ENCODE results near the gene POPDC3.
"Not testable (repeated sequence)": the region's sequence is repeated elsewhere in the genome, so short reads cannot be mapped to it uniquely, and the experiment has no call there.

POPDC3 gene

DNA sequence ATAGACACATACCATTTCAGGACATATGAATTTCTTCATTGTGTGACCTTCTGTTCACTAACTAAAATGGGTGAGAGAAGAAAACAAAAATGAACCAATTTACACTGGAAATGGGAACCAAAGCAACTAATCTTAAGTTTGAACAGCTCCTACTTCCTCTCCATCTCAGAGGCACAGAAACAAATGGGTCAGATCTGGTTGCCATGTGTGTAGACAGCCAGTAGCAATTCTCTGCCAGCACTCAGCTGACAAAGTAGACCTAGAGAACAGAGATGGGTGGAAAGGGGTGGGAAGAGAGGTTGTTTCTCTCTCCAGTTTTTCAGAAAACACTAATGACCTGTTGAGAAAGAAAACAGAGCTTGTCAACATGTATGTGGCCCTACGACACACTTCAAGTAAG is 14.3 kb upstream of the POPDC3 start:
- no peak for DNase-seq

DNA sequence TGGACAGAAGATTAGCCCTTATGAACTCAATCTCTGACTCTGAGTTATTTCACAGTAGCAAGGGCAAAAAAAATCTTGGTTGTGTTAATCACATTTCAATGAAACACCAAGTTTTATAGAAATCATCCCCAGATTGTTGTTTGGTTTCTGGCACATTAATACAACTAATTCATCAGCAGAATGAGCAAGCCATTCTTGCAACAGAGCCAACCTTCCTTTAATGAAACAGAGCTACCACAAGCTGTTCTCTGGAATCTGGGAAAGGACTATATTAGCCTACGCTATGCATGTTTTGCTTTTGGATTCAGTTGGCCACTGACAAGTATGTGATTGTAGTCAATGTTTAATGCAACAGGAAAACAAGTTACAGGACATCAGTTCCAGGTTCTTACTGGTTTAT is 13.8 kb upstream of the POPDC3 start:
- DNase-seq = no peak

DNA sequence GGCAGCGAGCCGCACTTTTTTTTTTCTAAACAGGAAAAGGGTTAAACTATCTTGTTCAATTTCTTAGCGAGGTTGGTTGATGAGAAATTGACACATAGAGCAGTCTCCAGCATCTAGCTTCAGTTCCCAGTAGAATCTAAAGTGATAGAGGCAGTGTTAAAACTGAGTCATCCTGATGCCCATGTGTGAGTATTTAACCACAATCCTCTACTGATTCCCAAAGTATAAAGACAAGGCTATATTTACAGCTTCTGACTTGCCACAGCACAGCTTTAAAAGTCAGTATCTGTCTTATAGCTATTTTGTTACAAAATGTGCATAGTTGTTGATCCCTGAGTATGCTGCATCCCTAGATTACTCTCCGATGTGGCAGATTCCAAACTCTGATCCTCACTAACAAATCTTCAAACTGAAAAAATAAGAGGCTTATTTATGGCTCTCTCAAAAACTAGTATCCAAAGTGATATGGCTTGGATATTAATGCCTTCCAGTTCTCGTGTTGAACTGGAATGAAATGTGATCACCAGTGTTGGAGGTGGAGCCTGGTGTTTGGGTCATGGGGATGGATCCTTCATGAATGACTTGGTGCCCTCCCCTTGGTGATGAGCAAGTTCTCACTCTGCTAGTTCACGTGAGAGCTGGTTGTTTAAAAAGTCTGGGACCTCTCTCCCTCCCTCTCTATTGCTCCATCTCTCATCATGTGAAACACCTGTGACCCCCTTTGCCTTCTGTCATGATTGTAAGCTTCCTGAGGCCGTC is 13.1 kb upstream of the POPDC3 start:
- no peak for DNase-seq

DNA sequence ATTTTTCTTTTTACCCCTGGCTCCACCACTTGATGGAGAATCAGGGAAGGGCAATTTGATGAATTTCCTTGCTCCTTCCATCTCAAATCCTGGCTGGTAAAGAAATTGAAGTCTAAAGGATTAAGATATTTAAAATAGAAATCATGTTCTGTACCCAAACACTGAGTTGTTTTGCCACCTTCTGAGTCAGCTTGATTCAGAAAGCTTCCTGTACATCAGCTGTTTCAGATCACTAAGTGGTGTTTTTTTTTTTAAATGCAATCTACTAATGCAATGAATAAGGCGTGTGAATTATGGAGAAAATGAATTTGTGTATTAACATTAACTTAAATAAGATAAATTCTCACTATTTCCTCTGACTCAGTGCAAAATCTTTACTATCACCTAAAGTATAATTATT is 11.5 kb upstream of the POPDC3 start:
- no peak for DNase-seq

DNA sequence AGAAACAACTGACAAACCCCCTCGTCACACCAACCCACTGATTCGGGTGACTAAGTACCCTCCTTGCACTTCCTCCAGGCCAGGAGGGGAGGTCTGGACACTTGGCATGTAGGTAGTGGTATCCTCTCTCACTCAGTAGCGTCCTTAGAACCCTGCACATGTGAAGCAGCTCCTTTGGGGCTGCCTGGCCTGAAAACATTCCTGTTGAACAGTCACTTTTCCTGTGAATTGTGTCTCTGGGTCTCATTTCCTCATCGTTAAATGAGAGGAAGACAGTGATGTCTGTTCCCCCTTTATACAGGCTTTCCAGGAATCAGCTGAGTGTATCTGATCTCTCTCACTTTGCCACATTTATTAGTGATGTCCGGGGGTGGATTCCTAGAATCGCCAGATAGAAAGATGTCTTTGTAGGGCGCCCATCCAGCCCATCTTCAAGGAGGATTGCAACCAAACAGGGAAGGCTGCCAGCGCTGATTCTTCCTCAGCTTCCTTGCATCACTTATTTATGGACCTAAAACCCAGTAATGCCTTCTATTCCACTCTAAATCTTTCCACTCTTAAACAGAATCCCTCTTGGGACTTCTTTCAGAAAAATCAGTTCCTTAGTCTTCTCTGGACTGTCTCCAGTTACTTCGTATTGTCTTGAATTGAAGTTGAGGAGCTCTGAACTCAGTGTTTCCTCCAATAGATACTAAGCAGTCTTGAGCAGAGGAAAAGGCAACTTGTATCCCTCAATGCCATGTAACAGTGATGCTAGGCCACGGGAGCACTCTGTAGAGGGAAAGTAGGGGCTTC is 9.4 kb upstream of the POPDC3 start:
- DNase-seq = no peak

DNA sequence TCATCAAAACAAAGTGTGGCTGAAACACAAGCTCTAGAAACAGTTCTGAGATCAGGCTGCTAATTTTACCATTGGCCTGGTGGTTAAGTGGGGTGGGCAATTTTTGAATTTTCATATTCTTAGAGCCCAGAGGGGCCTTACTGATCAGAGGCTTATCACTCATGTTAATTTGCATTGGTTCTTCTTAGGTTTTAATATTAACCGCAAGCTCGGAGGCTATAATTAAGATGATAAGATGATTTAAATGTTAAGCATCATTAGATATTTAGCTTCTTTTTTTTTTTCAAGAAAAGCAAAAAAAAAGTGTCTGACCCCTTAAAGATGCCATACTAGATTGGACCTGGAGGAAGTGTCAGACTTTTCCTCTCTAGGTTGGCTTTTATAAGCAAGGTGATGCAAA is 8.4 kb upstream of the POPDC3 start:
- DNase-seq = no peak

DNA sequence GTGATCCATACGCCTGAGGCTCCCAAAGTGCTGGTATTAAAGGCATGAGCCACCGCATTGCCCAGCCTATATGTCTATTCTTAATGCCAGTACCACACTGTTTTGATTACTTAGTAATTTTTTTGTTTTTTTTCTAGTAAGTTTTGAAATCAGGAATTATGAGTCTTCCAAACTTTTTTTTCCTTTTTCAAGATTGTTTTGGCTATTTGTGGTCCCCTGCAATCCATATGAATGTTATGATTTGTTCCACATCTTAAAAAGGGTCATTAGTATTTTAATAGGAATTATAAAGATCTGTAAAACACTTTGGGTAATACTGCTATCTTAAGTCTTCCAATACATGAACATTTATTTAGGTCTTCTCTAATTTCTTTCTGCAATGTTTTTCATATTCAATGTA is 6.8 kb upstream of the POPDC3 start:
- DNase-seq = no peak

DNA sequence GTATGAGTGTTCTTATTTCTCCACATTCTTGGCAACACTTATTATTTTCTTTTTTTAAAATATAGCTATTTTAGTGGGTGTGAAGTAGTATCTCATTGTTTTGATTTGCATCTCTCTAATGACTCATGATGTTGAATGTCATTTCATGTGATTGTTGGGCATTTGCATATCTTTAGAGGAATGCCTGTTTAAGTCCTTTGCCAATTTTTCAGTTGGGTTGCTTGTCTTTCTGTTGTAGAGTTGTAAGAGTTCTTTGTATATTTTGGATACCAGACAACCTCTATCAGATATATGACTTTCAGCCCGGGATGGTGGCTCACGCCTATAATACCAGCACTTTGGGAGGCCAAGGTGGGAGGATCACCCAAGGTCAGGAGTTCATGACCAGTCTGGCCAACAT is 5.1 kb upstream of the POPDC3 start:
- no peak for DNase-seq

DNA sequence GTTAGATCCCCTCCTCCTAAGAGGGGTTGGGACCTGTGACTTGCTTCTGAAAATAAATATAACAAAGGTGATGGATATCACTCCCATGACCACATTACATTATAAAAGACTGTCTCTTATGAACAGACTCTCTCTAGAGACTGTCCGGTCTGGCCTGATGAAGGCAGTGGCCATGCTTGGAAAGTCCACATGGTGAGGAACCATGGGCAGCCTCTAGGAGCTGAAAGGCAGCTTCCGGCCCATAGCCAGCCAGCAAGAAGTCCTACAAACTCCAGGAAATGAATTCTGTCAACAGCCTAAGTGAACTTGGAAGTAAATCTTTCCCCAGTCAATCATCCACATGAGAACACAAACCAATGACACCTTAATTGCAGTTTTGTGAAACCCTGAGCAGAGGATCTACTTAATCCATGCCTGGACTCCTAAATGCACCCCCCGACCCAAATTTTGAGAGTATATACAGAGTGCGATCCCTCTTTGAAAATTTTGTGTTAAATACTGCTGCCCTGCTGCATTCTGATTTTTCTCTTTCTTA is 2.2 kb upstream of the POPDC3 start:
- DNase-seq = no peak

DNA sequence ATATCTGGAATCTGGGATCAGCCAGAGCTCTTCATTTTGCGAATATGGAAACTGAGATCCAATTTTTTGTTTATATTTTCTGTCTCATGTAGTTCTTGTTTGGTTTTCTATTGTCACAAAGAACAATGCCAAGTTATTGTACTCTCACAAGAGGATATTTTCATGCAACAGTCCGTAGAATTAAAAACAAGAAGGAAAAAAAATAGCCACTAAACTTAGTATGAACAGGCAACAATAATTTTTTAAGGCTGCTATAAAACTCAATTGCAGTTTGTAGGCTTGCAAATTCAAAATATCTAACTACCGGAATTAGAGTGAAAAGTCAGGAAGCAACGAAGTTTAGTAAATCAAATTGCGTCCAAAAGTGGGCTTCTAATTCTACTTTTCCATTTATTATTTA is 1.2 kb downstream of the POPDC3 start:
- no peak for DNase-seq

DNA sequence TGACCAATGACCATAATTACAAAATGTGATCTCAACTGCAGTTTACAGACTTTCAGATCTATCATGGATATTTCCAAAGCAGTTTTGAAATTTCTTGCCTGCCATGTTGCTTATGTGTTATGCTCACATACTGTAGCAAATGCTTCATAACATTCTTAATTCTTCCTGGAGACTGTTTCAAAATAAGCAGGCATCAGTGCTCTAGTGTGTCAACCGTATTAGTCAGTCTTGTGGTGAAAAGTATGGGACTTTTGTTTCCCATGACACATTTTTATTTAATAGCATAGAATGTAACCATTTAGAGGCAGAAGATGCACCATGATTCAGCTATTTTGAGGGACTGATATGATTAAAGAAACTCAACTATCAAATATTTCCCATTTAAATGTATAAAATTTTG is 1.7 kb downstream of the POPDC3 start:
- no peak for DNase-seq

DNA sequence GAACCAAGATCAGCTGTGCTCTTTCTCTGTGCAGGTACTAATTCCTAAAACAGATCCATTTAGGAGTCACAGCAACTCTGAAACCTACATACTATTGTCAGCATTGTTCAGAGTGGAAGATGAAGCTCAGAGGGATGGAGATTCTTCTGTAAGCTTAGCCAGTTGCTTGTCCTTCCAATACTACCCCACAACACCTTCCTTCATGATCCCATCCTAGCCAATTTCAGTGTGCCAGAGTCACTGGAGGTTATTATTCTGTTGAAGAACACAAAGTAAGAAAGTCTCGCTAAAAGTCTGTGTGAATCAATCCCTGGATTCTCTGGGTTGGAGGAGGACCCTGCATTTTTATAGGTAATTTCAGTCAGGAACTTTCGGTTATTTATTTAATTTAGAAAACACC is 2.3 kb downstream of the POPDC3 start:
- DNase-seq = no peak

DNA sequence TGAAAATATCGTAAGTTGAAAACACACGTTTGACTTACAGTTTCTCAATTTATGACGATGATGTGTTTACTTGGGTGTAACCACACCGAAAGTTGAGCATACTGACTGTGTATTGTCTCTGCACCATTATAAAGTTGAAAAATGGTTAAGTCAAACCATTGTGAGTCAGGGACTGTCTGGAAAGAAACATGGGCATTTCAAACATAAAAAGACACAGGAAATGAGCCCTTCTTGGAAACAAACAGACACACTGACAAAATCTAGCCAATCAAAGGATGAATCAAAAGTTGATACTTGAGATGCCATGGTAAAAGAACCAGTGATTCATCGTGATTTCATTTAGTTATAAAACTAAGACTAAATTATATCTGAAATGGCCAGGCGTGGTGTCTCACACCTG is 5.3 kb downstream of the POPDC3 start:
- DNase-seq = no peak

DNA sequence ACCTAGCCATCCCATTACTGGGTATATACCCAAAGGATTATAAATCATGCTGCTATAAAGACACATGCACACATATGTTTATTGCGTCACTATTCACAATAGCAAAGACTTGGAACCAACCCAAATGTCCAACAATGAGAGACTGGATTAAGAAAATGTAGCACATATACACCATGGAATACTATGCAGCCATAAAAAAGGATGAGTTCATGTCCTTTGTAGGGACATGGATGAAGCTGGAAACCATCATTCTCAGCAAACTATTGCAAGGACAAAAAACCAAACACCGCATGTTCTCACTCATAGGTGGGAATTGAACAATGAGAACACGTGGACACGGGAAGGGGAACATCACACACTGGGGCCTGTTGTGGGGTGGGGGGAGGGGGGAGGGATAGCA is 7.3 kb downstream of the POPDC3 start:
- DNase-seq = not testable (repeated sequence)

DNA sequence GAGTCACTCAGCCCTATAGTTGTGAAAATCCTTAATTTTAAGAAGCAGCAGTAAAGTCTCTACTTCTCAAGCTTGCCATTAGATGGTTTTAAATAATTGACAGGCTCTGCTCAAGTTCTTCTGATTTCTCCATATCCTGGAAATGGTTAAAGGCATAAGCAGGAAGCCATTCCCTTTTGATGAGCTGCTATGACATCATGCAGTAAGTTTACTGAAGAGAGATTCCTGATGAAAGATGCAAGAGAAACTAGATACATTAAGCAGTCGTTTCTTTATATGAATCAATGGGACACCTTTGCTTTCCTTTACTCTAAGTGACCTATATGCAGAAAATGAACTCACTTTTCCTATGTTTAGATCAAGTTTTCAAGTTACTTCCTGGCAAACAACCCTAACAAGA is 9.8 kb downstream of the POPDC3 start:
- DNase-seq = no peak

DNA sequence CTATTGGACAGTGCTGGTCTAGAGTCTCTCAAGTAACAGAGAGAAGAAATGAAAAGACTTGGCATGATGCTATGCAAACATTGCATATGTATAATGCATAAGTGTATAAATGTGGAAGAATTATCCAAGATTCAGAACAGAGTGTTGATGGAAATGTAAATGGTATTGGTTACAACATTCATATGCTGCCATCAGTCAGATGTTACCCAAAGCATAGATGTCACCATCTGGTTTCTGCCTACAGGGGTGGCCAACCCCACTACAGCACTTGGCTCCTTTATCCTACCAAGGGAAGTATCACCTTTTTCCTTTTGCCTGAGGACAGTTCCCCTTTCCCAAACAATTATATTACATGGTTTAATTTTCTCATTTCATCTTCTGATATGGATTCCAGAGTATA is 11.9 kb downstream of the POPDC3 start:
- no peak for DNase-seq

DNA sequence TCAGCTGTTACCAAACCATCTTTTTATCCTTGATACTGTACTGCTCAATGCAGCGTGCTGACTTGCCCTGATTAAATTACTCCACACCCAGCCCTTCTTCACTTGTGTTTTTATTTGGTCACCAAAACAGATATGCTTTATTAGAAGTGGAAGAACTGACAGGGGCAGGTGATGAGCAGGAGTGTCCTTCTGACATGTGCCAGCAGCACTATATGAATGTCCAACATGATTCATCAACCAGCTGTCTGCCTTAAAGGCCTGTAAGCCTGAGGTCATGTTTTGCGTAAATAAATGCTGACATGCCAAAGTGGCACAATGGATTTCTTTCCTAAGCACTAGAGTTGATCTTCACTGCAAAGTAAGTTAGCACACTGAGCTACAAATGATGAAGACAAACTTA is 15.4 kb downstream of the POPDC3 start:
- no peak for DNase-seq

DNA sequence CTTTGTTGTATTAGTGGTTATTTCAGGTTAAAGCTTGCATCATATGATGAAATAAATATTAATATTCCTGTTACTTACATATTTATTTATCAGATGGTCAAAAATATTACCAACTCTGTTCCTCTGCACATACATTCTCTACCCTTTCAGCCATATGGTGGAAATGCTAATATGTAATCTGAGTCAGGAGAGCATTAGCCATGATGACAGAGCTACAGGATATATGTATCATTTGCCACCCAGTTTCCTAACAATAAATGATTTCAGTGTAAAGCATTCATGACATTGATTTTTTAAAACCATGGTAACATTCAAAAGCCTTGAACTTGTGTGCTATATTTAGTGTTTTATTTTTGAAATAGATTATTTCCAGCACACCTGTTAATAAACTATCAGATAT is 16.6 kb downstream of the POPDC3 start:
- no peak for DNase-seq

DNA sequence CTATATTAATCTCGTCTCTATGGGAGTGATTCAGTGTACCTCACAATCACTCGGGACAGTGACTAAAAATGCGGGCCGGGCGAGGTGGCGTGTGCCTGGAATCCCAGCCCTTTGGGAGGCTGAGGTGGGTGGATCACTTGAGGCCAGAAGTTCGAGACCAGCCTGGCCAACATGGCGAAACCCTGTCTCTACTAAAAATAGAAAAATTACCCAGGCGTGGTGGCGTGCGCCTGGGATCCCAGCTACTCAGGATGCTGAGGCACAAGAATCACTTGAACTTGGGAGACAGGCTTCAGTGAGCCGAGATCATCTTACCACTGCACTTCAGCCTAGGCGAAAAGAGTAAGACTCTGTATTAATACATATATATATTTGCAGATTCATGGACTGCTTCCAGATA is 17.4 kb downstream of the POPDC3 start:
- DNase-seq = no peak

DNA sequence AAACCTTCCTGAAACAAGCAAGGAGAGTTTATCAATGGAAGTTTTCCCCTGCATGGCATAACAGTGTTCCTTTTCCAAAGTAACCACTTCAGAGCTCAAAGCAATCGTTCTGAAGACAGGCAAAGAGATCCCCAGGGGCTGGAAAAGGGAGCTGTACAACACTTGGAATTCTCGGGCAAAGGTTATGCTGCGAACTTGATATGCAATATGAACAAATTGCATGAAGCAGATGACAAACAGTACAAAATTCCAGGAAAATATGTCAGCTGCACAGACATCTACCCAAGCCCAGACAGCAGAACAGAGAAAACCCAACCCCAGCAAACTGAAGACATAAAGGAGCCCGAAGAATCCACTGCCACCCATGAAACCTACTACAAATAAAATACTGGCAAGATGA is 18.4 kb downstream of the POPDC3 start:
- DNase-seq = no peak

DNA sequence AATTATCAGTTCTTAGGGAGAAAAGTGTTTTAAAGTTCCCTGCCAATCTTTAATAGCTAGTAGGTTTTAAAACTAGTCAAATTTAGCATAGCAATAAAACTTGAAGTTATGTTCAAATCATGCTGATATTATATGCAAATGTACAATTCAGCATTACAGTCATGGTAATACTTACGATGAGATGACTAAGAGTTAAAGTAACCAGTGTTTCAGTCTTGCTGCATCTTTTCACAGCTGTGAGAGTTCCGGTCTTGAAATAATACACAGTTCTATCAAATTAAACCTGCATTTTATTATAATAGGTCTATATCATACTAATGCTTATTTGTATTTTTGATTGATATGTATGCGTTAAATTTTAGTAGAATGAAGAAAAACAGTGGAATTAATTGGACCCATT is 26.1 kb downstream of the POPDC3 start:
- DNase-seq = no peak

DNA sequence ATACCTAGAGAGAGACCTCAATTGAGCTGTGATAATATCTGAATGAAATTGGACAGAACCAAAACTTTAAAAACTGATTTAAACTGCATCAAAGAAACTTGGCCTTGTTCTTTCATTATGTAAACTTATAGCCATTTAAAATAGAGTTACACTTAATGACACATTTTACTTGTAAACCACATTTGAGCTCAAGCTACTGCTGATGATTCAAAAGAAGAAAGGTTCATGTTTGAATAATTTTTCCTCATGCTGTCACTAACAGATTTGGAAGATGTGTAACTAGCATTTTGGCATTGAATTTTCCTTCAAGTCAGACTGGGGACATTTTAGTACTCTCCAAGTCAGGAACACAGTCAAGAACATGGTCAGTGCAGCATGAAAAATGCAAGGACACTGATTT is 26.9 kb downstream of the POPDC3 start:
- no peak for DNase-seq

DNA sequence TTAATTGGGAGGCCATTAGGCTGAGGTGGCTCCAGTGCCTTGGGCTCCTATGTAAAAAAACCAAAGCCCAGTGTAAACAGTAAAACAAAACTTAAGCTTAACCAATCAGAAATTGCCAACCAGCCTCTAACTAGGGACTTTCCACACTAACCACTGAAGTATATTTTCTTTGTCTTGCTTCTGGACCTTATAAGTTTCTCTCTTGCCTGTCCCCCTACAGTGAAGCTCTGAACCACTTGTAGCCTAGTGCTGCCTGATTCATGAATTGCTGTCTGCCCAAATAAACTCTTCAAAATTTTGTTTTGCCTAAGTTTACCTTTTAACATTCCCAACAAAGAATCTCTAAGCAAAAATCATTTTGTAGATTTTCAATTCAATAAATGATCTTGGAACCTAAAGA is 28.2 kb downstream of the POPDC3 start:
- no peak for DNase-seq

DNA sequence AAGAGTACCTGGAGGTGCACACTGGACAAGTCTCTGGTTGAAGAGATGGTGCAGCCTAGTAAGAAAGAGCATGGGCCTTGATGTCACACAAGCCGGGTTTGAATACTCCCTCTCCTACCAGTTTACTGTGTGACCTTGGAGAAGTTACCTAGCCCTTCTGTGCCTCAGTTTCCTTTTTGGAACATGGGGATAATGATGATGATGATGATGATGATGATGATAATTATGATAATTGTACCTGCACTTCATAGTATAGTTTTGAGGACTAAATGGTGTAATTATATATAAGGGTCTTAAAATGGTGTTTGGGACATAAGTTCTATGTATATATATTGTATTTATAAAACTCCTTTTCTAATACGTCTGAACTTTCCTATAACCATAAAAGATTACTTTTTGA is 41.7 kb downstream of the POPDC3 start:
- DNase-seq = no peak

DNA sequence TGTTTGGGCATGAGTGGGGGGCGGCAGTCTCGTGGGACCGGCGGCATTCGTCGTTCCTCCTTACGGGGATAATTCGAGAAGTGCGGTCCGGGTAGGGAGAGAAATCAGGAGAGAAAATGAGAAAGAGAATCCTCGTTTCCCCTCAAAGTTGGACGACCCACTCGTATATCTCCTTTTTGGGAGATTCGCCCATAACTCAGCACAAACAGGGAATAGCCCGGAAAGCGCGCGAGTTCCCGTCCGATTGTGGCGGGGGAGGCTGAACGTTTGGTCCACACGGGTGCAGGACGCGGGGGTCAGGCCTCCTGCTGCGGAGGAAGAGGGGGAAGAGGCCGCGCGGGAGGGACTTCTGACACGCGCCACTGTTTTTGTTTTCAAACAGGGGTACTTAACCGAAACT is 42.4 kb downstream of the POPDC3 start:
- DNase-seq = no peak

All from CD4-positive, alpha-beta T cell treated with Interleukin-6 for 4 hours (primary cell).